ENCODE measurements around the gene DDIT4. TPM values are rescaled to one million over a fixed set of nuclear protein-coding genes. Genes with fewer than 3 reads are reported as not detected.
"Not testable (repeated sequence)": the region's sequence is repeated elsewhere in the genome, so short reads cannot be mapped to it uniquely, and the experiment has no call there.

The DDIT4 gene
- total RNA-seq: 178 and 183 TPM in 2 replicates

- DNase-seq (ENCODE audit: low spot score): peak; percentile 99
- H3K36me3 Mint-ChIP-seq (ENCODE audit: low read depth): peaks cover 32% of the 10 kb centered on the region
- H3K9me3 Mint-ChIP-seq: no peaks in the 10 kb centered on the region
- peaks cover 56% of the 10 kb centered on the region for H3K4me1 Mint-ChIP-seq (ENCODE audit: low read depth)
- H3K27me3 Mint-ChIP-seq (ENCODE audit: insufficient read depth): no peaks in the 10 kb centered on the region
- intact Hi-C loops (cut with micrococcal nuclease): loop anchor here (1.0 to 5.0 kb wide), 11 partner anchors 12 to 186 kb away; partner anchors contain the start of genes ANAPC16, ASCC1 and SPOCK2
- peak within 1 kb of the TSS; percentile 97 for H3K4me3 Mint-ChIP-seq
- peak within 1 kb of the TSS; percentile 97 for H3K27ac Mint-ChIP-seq
These were observed at the start of gene DDIT4 for GRCh38 chr10:72273410-72274212. Gene DDIT4, plus strand, starts transcription at chr10:72273924. Its CDS starts 293 bp downstream, at chr10:72274217.

DNA sequence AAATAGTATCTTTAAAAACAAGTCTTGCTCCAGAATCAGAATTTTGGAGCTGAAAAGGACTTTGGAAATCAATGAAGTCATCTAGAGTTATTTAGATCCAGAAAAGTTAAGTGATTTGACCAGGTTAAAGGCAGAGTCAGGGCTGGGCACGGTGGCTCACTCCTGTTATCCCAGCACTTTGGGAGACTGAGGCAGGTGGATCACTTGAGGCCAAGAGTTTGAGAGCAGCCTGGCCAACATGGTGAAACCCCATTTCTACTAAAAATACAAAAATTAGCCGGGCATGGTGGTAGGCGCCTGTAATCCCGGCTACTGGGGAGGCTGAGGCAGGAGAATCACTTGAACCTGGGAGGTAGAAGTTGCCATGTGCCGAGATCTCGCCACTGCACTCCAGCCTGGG is 49.5 kb upstream of the DDIT4 start:
- H3K4me1 Mint-ChIP-seq (ENCODE audit: low read depth): peaks cover 40% of the 10 kb centered on the region
- not testable (repeated sequence) for H3K27me3 Mint-ChIP-seq (ENCODE audit: insufficient read depth); H3K9me3 Mint-ChIP-seq; DNase-seq (ENCODE audit: low spot score); H3K4me3 Mint-ChIP-seq; H3K27ac Mint-ChIP-seq
- intact Hi-C loops (cut with micrococcal nuclease): loop anchor here (10.0 kb wide), 2 partner anchors 269 to 329 kb away; no protein-coding TSS in a partner anchor
- H3K36me3 Mint-ChIP-seq (ENCODE audit: low read depth): peaks cover 27% of the 10 kb centered on the region

DNA sequence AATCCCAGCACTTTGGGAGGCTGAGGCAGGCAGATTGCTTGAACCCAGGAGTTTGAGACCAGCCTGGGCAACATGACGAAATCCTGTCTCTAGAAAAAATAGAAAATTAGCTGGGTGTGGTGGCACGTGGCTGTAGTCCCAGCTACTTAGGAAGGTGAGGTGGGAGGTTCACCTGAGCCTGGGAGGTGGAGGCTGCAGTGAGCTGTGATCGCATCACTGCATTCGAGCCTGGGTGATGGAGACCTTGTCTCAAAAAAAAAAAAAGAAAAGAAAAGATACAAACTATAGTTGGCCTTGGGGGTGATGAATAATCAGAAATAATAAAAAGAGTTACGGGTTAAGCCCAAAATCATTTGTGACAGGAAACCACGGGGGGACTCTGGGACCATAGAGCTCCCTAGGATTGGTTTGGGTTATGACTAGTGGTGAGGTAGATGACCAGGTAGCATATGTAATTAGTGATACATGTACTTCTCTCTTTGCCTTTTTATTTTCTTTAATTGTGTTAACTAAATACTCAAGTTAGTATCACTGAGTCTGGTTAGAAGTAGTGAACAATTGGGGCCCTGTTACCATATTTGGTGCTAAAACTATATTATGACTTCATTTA is 47.2 kb upstream of the DDIT4 start:
- no peak overlapping the region for H3K27ac Mint-ChIP-seq

GRCh38 chr10:72227826-72228225 is 45.9 kb upstream of the DDIT4 start:
- no peaks in the 10 kb centered on the region for H3K27me3 Mint-ChIP-seq (ENCODE audit: insufficient read depth)
- no peaks in the 10 kb centered on the region for H3K9me3 Mint-ChIP-seq
- peaks cover 42% of the 10 kb centered on the region for H3K4me1 Mint-ChIP-seq (ENCODE audit: low read depth)
- no peak overlapping the region for H3K27ac Mint-ChIP-seq
- intact Hi-C loops (cut with micrococcal nuclease): loop anchor here (10.0 kb wide), 2 partner anchors 273 to 333 kb away; no protein-coding TSS in a partner anchor
- no peak for DNase-seq (ENCODE audit: low spot score)
- H3K36me3 Mint-ChIP-seq (ENCODE audit: low read depth): peaks cover 34% of the 10 kb centered on the region
- no peak overlapping the region for H3K4me3 Mint-ChIP-seq

More for the DNA sequence above, 47.2 kb upstream of the DDIT4 start:
- DNase-seq (ENCODE audit: low spot score): no peak
- Mint-ChIP-seq H3K36me3 (ENCODE audit: low read depth) (peaks cover 34% of the 10 kb centered on the region), H3K9me3 (no peaks in the 10 kb centered on the region), H3K4me3 (no peak overlapping the region), H3K4me1 (ENCODE audit: low read depth) (peaks cover 46% of the 10 kb centered on the region), H3K27me3 (ENCODE audit: insufficient read depth) (no peaks in the 10 kb centered on the region)
- intact Hi-C loops (cut with micrococcal nuclease): loop anchor here (10.0 kb wide), 2 partner anchors 272 to 332 kb away; no protein-coding TSS in a partner anchor

GRCh38 chr10:72228318-72228751 is 45.4 kb upstream of the DDIT4 start:
- DNase-seq (ENCODE audit: low spot score): no peak
- Mint-ChIP-seq H3K36me3 (ENCODE audit: low read depth) (peaks cover 37% of the 10 kb centered on the region), H3K27me3 (ENCODE audit: insufficient read depth) (no peaks in the 10 kb centered on the region), H3K4me3 (no peak overlapping the region), H3K4me1 (ENCODE audit: low read depth) (peaks cover 42% of the 10 kb centered on the region), H3K27ac (no peak overlapping the region), H3K9me3 (no peaks in the 10 kb centered on the region)
- intact Hi-C loops (cut with micrococcal nuclease): loop anchor here (10.0 kb wide), 2 partner anchors 274 to 334 kb away; no protein-coding TSS in a partner anchor

DNA sequence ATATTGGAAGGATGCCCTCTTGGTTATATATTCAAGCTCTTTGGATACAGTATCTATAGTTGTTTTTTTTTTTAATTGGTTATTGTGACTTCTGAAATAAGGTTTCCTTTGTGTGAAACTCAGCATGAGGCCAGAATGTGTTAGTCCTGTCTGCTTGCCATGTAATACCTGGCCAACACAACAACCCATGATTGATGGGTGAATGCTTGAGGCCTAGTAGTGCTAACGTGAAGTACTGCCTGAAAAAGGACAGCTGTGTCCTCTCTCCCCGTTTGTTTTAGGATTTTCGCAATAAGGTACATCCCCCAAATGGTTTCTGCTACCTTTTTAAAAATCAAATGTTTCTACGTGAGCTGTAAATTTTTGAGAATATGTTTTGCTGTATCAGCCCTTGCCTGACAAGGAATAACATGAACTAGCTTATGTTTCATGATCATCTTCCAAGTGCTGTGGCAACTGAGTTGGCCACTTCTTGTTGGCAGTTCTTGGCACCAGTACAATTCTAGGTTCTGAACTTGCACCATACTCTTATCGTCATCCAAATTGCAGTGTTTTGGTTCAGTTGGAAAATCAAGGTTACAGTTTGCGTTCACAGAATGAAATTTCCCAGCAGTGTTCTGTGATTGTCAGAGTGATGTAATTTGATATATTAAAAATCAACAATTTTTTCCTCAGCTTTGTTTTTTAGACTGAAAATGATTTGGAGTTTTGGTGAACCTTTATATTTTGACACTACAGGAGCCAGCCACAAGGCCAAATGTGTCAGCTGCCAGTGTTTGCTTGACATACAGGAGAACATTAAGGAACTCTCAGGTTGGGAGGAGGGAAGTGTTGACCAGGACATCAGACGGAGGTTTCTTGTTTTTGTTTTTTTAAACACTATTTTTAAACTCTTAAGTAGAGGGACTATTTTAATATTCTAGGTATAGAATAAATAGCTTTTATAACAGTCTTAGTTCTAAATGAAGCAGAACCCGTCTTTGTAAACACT is 44.2 kb upstream of the DDIT4 start:
- DNase-seq (ENCODE audit: low spot score): no peak
- peaks cover 33% of the 10 kb centered on the region for H3K36me3 Mint-ChIP-seq (ENCODE audit: low read depth)
- no peaks in the 10 kb centered on the region for H3K9me3 Mint-ChIP-seq
- intact Hi-C loops (cut with micrococcal nuclease): loop anchor here (10.0 kb wide), 2 partner anchors 275 to 335 kb away; no protein-coding TSS in a partner anchor
- peak overlapping the region; percentile 58 for H3K27ac Mint-ChIP-seq
- H3K27me3 Mint-ChIP-seq (ENCODE audit: insufficient read depth): no peaks in the 10 kb centered on the region
- H3K4me1 Mint-ChIP-seq (ENCODE audit: low read depth): peaks cover 34% of the 10 kb centered on the region
- no peak overlapping the region for H3K4me3 Mint-ChIP-seq

GRCh38 chr10:72233621-72234020 is 40.1 kb upstream of the DDIT4 start:
- H3K27me3 Mint-ChIP-seq (ENCODE audit: insufficient read depth): no peaks in the 10 kb centered on the region
- H3K4me3 Mint-ChIP-seq: no peak overlapping the region
- H3K9me3 Mint-ChIP-seq: no peaks in the 10 kb centered on the region
- intact Hi-C loops (cut with micrococcal nuclease): no loop called here
- peaks cover 40% of the 10 kb centered on the region for H3K36me3 Mint-ChIP-seq (ENCODE audit: low read depth)
- no peak for DNase-seq (ENCODE audit: low spot score)
- peaks cover 25% of the 10 kb centered on the region for H3K4me1 Mint-ChIP-seq (ENCODE audit: low read depth)
- H3K27ac Mint-ChIP-seq: no peak overlapping the region

DNA sequence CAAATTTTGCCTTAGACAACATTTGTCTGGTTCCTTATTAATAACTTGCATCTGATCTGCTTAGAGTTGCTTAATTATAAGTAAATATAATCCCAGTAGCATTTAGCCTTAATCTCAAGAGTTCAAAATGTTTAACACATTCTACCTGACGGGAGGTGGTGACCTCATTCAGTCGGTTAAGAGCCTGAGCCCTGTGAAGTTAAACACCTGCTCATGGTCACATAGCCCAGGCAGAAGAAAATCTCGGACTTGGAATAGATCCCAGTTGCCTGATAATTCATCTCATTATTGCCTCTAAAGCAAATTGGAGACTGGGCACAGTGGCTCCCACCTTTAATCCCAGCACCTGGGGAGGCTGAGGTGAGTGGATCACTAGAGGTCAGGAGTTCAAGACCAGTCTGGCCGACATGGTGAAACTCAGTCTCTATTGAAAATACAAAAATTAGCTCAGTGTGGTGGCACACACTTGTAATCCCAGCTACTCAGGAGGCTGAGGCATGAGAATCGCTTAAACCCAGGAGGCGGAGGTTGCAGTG is 39.1 kb upstream of the DDIT4 start:
- Mint-ChIP-seq H3K4me3 (no peak overlapping the region), H3K27me3 (ENCODE audit: insufficient read depth) (no peaks in the 10 kb centered on the region), H3K9me3 (no peaks in the 10 kb centered on the region), H3K36me3 (ENCODE audit: low read depth) (peaks cover 35% of the 10 kb centered on the region), H3K27ac (no peak overlapping the region), H3K4me1 (ENCODE audit: low read depth) (peaks cover 19% of the 10 kb centered on the region)
- no peak for DNase-seq (ENCODE audit: low spot score)
- intact Hi-C loops (cut with micrococcal nuclease): no loop called here

GRCh38 chr10:72235544-72236279 is 38.0 kb upstream of the DDIT4 start:
- Mint-ChIP-seq H3K4me1 (ENCODE audit: low read depth) (peaks cover 16% of the 10 kb centered on the region), H3K9me3 (no peaks in the 10 kb centered on the region), H3K36me3 (ENCODE audit: low read depth) (peaks cover 30% of the 10 kb centered on the region), H3K4me3 (no peak overlapping the region), H3K27me3 (ENCODE audit: insufficient read depth) (no peaks in the 10 kb centered on the region), H3K27ac (no peak overlapping the region)
- intact Hi-C loops (cut with micrococcal nuclease): no loop called here
- no peak for DNase-seq (ENCODE audit: low spot score)

DNA sequence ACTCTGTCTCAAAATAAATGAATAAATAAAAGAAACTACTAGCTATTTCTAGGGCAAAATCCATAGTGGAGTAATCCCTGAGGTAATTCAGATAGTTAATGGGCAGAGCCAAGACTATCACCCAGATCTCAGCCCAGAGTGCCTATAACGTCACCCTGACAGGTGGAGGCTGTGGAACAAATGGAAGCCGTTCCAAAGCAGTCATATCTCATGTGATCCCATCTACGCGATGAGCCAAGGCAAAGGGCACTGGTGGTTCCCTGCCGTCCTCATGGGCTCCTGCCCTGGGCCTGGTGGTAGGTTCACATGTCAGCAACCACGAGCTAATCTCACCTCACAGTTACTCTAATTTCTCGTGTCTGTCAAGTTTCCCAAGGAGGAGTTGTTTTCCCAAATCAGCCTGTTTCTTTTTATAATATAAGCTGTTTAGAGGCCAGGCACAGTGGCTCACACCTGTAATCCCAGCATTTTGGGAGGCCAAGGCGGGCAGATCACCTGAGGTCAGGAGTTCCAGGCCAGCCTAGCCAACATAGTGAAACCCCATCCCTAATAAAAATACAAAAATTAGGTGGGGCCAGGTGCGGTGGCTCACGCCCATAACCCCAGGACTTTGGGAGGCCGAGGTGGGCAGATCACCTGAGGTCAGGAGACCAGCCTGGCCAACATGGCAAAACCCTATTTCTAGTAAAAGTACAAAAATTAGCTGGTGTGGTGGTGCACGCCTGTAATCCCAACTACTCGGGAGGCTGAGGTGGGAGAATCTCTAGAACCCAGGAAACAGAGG is 35.1 kb upstream of the DDIT4 start:
- no peak for DNase-seq (ENCODE audit: low spot score)
- Mint-ChIP-seq H3K4me1 (ENCODE audit: low read depth) (peaks cover 30% of the 10 kb centered on the region), H3K27ac (no peak overlapping the region), H3K4me3 (no peak overlapping the region), H3K9me3 (no peaks in the 10 kb centered on the region), H3K27me3 (ENCODE audit: insufficient read depth) (no peaks in the 10 kb centered on the region), H3K36me3 (ENCODE audit: low read depth) (peaks cover 26% of the 10 kb centered on the region)
- intact Hi-C loops (cut with micrococcal nuclease): no loop called here

DNA sequence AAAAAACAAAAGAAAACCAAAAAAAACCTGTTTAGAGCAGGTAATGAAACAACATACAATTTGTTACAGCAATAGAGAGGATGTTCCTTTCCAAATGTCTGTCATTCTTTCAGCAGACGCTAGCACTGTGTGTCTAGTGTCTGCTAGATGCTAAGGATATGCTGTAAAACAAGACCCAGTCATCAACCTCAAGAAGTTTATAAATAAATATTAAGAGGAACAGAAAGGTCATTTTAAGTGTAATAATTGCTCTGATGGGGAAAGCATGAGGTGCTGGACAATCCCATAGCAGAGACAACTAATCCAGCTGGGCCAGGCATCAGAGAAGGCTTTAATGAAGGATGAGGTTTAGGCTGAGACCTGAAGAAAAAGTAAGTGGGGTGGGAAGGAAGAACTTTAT is 34.3 kb upstream of the DDIT4 start:
- Mint-ChIP-seq H3K36me3 (ENCODE audit: low read depth) (peaks cover 23% of the 10 kb centered on the region), H3K27me3 (ENCODE audit: insufficient read depth) (no peaks in the 10 kb centered on the region), H3K4me3 (no peak overlapping the region), H3K4me1 (ENCODE audit: low read depth) (peaks cover 39% of the 10 kb centered on the region), H3K27ac (peak overlapping the region; percentile 3), H3K9me3 (no peaks in the 10 kb centered on the region)
- DNase-seq (ENCODE audit: low spot score): no peak
- intact Hi-C loops (cut with micrococcal nuclease): no loop called here
